ENCODE results near the gene KSR2. TPM values are rescaled to one million over a fixed set of nuclear protein-coding genes. Genes with fewer than 3 reads are reported as not detected.
"Not testable (repeated sequence)": the region's sequence is repeated elsewhere in the genome, so short reads cannot be mapped to it uniquely, and the experiment has no call there.

The KSR2 gene
- total RNA-seq, 1 experiment from 2014 or later: 0.06 TPM

DNA sequence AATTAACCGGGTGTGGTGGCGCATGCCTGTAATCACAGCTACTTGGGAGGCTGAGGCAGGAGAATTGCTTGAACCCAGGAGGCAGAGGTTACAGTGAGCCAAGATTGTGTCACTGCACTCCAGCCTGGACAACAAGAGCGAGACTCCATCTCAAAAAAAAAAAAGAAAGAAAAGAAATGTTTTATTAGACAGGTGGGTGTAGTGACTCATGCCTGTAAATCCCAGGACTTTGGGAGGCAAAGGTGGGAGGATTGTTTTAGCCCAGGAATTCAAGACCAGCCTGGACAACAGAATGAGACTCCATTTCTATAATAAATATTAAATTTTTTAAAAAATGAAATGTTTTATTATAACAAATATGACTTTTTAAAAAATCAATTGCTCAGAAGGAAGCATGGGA, 77.5 kb downstream of the KSR2 start:
- DNase-seq (ENCODE audit: low spot score): not testable (repeated sequence)

DNA sequence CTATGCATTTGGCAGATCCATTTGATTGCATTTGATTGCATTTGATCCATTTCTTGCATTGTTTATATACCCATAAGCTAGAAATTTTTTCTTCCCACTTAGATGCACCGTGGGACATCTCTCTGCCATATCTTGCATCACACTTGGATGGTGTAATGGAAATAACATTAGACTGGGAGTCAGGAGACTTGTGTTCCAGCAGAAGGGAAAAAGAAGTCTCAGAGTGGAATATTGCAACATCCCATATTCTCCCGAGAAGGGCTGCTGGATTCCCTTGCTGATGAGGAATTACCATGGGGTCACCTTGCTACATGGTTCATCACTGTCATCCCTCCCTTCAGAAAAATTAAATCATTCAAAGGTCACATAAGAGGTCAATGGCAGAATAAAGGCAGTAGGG, 78.1 kb downstream of the KSR2 start:
- DNase-seq (ENCODE audit: low spot score): no peak

GRCh38 chr12:117890137-117890536, 78.7 kb downstream of the KSR2 start:
- DNase-seq (ENCODE audit: low spot score): no peak

DNA sequence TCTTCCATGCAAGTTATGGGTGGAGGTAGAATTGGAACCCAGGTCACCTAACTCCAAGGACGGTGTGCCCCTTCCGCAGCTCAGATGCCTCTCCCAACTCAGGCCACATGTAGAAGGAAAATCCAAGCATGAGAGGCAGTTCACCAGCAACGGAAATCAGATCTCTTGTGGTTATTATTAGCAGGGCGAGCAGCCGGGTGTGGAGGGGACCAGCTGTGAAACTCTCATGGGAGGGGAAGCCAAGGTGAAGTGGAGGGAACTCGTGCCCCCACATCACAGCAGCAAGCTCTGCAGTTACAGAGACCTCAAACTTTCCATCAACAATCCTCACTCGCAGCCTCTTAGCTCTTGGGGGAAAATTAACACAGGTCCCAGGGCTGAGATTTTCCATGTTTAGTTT, 79.7 kb downstream of the KSR2 start:
- no peak for DNase-seq (ENCODE audit: low spot score)

GRCh38 chr12:117885211-117885610, 83.6 kb downstream of the KSR2 start:
- DNase-seq (ENCODE audit: low spot score): no peak

GRCh38 chr12:117884161-117884560, 84.6 kb downstream of the KSR2 start:
- no peak for DNase-seq (ENCODE audit: low spot score)

GRCh38 chr12:117882603-117883184, 86.1 kb downstream of the KSR2 start:
- DNase-seq (ENCODE audit: low spot score): no peak

GRCh38 chr12:117882181-117882580, 86.6 kb downstream of the KSR2 start:
- no peak for DNase-seq (ENCODE audit: low spot score)

DNA sequence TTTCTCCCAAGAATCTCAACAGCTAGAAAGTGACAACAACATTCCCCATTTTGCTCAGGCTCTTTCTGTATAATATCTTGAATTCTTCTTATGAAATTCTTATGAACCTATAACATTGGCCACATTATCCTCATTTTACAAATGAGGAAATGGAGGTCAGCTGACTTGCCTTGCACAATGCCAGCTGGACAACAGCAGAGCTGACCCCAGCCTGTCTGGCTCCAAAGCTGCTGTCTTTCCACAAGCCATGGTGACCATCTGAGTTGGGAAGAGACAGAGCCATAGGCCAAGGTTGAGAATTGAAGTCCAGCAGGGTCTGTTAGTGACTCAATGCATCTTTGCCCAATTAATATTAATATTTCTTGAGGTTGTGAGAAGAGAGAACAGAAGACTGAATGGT, 87.3 kb downstream of the KSR2 start:
- DNase-seq (ENCODE audit: low spot score): no peak

DNA sequence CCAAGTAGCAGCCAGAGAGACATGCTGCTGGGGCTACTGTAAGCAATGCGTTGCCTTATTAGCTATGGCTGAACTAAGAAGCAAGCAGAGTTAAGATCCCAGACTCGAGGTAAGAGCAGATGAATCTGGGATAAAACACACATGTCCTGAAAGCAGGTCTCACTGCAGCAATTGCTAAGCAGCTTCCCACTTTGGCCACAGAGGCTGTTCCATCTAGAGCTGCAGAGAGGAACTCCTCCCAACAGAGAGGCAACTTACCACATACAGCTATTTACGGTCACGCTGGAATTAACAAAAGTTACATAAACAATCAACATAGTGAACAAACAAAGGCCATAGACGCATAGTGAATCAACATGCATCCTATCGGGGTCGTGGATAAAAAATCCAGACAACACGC, 90.2 kb downstream of the KSR2 start:
- DNase-seq (ENCODE audit: low spot score): no peak

GRCh38 chr12:117876436-117876816, 92.4 kb downstream of the KSR2 start:
- DNase-seq (ENCODE audit: low spot score): no peak

DNA sequence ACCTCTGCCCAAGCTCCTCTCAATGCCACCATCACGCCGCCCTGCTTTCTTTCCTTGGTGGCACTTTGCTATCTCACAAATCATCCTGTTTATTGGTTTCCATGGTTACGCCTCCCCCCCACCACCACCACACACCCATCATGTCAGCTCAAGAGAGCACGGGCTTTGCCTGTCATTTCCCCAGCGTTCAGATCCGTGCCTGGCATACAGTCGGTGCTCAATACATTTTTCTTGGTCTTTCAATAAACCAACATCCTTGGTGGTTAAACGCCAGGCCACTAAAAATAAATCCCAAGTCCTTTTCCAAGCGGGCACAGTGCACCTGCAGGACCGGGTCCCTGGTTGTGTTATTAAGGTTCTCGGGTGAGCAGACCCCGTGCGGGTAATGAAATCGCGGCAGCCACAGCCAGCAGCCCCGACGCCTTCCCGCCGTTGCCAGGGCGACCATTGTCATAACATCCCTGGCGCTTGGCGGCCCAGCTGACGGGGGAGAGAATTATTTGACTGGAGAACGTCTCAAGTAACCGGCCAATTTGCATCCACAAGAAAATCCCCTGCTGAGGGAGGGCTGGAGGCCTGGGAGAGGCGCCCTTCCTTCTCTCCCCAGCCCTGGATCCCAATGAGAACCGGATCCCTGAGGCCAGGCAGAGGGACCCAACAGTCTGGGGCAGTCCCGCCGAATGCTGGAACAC, 92.9 kb downstream of the KSR2 start:
- no peak for DNase-seq (ENCODE audit: low spot score)

- peak; percentile 42 for DNase-seq (ENCODE audit: low spot score)
Measured at GRCh38 chr12:117874842-117875434, 93.9 kb downstream of the KSR2 start.

DNA sequence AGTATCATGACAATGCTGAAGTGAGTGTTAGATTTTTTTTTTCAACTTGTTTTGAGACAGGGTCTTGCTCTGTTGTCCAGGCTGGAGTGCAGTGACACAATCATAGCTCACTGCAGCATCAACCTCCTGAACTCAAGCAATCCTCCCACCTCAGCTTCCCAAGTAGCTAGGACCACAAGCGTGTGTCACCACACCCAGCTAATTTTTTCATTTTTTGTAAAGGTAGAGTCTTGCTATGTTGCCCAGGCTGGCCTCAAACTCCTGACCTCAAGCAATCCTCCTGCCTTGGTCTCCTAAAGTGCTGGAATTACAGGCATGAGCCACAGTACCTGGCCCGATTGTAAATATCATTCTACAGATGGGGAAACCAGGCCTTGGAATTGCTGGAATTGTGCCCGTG, 94.6 kb downstream of the KSR2 start:
- not testable (repeated sequence) for DNase-seq (ENCODE audit: low spot score)

DNA sequence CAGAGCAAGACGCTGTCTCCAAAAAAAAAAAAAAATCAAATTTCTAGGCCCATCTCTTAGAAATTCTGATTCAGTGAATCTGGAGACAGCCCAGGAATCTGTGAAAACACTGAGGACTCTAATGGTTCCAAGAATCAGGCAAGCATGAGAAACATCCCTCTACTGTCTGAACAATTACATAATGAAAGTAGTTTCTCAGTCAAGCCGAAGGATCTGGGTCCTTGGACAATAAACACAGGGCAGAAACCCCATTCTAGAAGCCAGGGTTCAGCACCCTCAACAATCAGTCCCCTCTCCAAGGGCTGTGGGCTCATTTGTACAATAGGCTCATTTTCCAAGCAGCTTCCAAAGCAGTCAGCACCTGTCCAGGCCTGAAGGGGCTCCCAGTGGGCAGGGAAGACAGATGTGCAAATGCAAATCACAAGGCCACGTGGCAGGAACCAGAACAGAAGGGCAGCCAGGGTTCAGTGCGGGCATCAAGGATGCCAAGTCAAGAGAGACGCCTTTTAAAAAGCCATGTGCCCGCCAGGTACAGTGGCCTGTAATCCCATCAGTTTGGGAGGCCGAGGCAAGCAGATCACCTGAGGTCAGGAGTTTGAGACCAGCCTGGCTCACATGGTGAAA, 96.1 kb downstream of the KSR2 start:
- no peak for DNase-seq (ENCODE audit: low spot score)

DNA sequence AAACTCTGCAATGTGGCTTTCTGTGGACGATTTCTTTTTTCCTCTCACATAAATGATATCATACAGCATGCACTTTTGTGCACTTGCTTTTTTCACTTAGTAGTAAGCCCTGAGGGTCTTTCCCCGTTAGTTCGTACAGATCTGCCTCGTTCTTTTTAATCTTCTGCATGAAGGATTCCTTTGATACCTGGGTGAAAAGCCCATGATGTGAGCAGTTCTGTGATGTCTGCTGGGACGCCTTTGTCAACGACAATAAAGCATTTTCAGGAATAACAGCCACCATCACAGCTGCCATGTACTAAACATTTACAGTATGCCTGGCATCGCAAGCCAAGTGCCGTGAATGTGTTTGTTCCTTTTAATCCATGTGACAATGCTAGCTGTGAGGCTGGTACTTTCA, 99.2 kb downstream of the KSR2 start:
- DNase-seq (ENCODE audit: low spot score): no peak

- no peak for DNase-seq (ENCODE audit: low spot score)
Measured at GRCh38 chr12:117867348-117867747, 101.4 kb downstream of the KSR2 start.

DNA sequence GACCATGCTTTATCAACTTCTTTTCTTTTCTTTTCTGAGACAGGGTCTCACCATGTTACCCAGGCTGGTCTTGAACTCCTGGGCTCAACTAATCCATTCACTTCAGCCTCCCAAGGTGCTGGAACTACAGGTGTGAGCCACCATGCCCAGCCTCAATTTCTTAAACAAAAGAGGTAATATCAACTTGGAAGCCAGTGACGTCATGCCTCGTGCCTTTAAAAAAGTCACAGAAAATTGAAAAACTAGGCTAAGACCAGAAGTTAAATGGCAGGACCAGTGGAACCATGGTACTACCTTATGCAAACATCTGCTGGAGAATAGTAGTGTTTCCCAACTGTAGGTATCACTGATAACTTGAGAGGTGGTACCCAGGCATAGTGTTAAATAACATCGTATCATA, 103.3 kb downstream of the KSR2 start:
- DNase-seq (ENCODE audit: low spot score): no peak

DNA sequence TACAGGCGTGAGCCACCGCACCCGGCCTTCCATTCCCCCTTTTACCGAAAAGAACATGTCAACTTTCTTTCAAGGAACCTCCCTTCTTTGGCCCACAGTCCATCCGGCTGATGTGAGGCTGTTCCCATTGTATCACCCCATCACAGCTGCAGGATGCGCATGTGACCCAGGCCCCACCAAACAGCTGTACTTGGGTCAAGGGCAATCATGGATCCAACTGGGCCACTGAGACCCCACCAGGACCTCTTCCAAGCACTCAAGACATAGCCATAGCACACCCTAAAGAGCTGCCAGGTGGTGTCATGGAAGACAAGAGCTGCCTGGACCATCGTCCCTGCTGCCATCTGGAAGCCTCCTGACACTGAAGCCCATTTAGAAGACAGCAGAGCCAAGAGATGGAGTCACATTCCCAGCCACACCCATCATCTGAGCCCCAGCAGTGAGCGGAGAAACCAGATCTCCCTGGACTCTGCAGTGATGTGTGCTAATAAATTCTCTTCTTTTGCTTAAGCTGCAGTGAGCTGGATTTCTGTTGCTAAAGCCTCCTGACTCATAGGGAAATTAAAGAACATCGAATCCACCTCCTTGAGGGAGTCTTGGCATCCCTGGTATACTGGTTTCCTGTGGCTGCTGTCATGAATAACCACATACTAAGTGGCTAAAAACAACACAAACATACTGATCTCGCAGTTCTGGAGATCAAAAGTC, 105.6 kb downstream of the KSR2 start:
- peak; percentile 78 for DNase-seq (ENCODE audit: low spot score)

DNA sequence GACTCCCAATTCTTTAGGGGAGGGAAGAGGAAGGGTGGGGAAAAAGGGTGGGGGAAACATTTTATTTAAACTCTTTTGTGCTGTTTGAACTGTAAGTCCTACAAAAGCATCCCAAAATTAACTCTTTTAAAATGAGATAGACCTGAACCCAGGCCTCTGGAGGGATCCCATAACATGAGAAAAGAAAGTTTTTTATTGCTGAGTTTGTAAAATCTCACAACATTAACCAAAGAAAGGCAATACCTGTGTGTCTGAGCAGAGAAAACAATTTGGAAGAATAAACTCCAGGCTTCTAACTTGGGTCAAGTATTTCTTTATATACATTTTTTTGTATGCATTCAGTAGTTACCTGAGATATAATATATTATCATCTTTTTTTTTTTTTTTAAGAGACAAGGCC, 107.1 kb downstream of the KSR2 start:
- DNase-seq (ENCODE audit: low spot score): no peak

DNA sequence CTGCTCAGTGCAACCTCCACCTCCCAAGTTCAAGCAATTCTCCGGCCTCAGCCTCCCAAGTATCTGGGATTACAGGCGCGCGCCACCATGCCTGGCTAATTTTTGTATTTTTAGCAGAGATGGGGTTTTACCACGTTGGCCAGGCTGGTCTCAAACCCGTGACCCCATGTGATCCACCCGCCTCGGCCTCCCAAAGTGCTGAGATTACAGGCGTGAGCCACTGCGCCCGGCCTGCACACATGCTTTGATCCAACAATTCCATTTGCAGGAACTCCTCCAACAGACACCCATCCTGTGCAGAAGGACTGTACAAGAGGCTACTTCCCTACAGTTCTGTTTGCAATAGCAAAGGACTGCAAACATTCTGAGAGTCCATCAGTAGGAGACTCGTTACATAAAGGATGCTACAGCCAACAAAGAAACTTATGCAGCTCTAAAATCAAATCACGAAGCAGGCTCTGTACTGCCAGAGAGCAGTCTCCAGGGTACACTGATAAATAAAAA, 108.0 kb downstream of the KSR2 start:
- DNase-seq (ENCODE audit: low spot score): not testable (repeated sequence)

DNA sequence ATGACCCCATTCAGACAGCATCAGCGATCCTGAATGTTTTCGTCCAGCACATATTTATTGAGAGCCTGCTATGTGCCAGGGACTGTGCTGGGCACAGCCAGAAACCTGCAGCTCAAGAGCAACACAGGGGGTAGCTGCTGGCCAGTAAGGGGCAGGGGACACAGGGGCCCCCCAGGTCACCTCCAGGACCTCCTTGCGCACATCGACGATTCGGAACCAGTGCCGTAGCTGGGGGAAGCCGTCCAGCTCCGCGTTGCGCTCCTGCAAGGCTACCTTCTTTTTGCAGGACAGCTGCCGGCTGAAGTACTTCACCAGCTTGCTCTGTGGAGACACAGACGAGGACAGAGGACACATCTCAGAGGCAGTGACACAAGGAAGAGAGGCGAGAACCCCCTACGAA, 108.7 kb downstream of the KSR2 start:
- no peak for DNase-seq (ENCODE audit: low spot score)
